H1 (cell line): Measurements from ENCODE around the gene KCNV2. TPM values are rescaled to one million over a fixed set of nuclear protein-coding genes. Genes with fewer than 3 reads are reported as not detected.

Source experiments
- CTCF ChIA-PET: fragments of 300-600 bp; sonication (Branson Sonifier 250); formaldehyde crosslinking; loops from one replicate; lab custom pipeline; 2021; ENCODE audit not compliant: partially characterized antibody; lab: Charles Lee
- POLR2A ChIA-PET: fragments of 300-600 bp; sonication (Branson Sonifier 250); formaldehyde crosslinking; loops from one replicate; lab custom pipeline; 2021; ENCODE audit warnings: inconsistent platforms; ENCODE audit not compliant: partially characterized antibody; lab: Charles Lee
- DNase-seq, 2 experiments: peaks; one replicate each; pipeline versions ENCODE4 v3.0.0 to v3.0.0-alpha.2; 2010 to 2022; ENCODE audit warnings: low spot score in 2 of 2, low read depth in 1 of 2, mixed read lengths in 1 of 2
- FAIRE-seq: peaks from 2 replicates; lab custom pipeline; 2011; peaks lifted over from hg19 to GRCh38; lab: Jason Lieb, UNC
- H2AFZ ChIP-seq: 2 replicates; pipeline ENCODE4 v1.8.1; 2012; ENCODE audit warnings: low read length, inconsistent platforms
- H2AK5ac ChIP-seq: 2 replicates; pipeline ENCODE4 v1.6.1; 2013; ENCODE audit warnings: low read depth, low read length
- H2BK120ac ChIP-seq: replicated peaks from 2 replicates; pipeline ENCODE3; 2013; ENCODE audit warnings: low read depth, low read length, inconsistent platforms
- H2BK12ac ChIP-seq: 2 replicates; pipeline ENCODE4 v1.6.1; 2013; ENCODE audit warnings: low read depth, low read length
- H2BK15ac ChIP-seq: 2 replicates; pipeline ENCODE4 v1.6.1; 2013; ENCODE audit warnings: low read length
- H2BK20ac ChIP-seq: 2 replicates; pipeline ENCODE4 v1.6.1; 2013; ENCODE audit warnings: low read length
- H2BK5ac ChIP-seq: 2 replicates; pipeline ENCODE4 v1.6.1; 2013; ENCODE audit warnings: low read depth, low read length
- H3K14ac ChIP-seq: 2 replicates; pipeline ENCODE4 v1.6.1; 2013; ENCODE audit warnings: inconsistent platforms; ENCODE audit not compliant: insufficient read length
- H3K18ac ChIP-seq: 2 replicates; pipeline ENCODE4 v1.6.1; 2013; ENCODE audit warnings: low read length; ENCODE audit errors: extremely low read depth
- H3K23ac ChIP-seq: 2 replicates; pipeline ENCODE4 v1.6.1; 2013; ENCODE audit warnings: inconsistent platforms; ENCODE audit not compliant: insufficient read length
- H3K23me2 ChIP-seq: 2 replicates; pipeline ENCODE4 v1.6.1; 2013; ENCODE audit warnings: low read depth, low read length
- H3K27ac ChIP-seq: 2 replicates; pipeline ENCODE4 v1.6.1; 2011; ENCODE audit warnings: low read depth, low read length, inconsistent platforms
- H3K27me3 ChIP-seq, 4 experiments: replicated peaks in 1 of 4; 1 replicate in 1 of 4; 2 replicates in 3 of 4; pipeline versions ENCODE4 v1.6.1 to v1.8.1; 2011 to 2013; ENCODE audit warnings: low read length in 3 of 4, mild to moderate bottlenecking in 3 of 4, inconsistent platforms in 2 of 4, mixed read lengths in 2 of 4, moderate library complexity in 1 of 4; ENCODE audit not compliant: control insufficient read depth in 3 of 4, insufficient read depth in 3 of 4; ENCODE audit errors: extremely low read depth in 1 of 4
- H3K36me3 ChIP-seq, 4 experiments: 2 replicates each; pipeline versions ENCODE4 v1.6.1 to v1.8.1; 2011 to 2013; ENCODE audit warnings: mild to moderate bottlenecking in 4 of 4, low read length in 3 of 4, moderate library complexity in 2 of 4, control low read depth in 1 of 4, inconsistent platforms in 1 of 4; ENCODE audit not compliant: insufficient read depth in 4 of 4, control insufficient read depth in 2 of 4
- H3K4ac ChIP-seq: replicated peaks from 2 replicates; pipeline ENCODE3; 2013; ENCODE audit warnings: low read length, low read depth, mixed read lengths, inconsistent platforms; ENCODE audit not compliant: insufficient read length
- H3K4me1 ChIP-seq, 4 experiments: replicated peaks in 1 of 4; 1 replicate in 1 of 4; 2 replicates in 3 of 4; pipeline versions ENCODE4 v1.6.1 to v1.8.1; 2011 to 2013; ENCODE audit warnings: low read length in 3 of 4, inconsistent platforms in 2 of 4, mixed read lengths in 1 of 4; ENCODE audit not compliant: insufficient read depth in 4 of 4, control insufficient read depth in 3 of 4
- H3K4me2 ChIP-seq, 2 experiments: 2 replicates each; pipeline versions ENCODE4 v1.6.1 to v1.8.1; 2011 to 2013; ENCODE audit warnings: low read depth in 2 of 2, low read length in 2 of 2, control low read depth in 1 of 2, inconsistent platforms in 1 of 2, mild to moderate bottlenecking in 1 of 2; ENCODE audit not compliant: insufficient read depth in 1 of 2
- H3K4me3 ChIP-seq, 4 experiments: fragments of 200-600, 300-600 bp in 1 of 4; sonication (generic), shearing (Covaris generic), sonication (Bioruptor Twin) in 1 of 4; 2 replicates each; pipeline versions ENCODE4 v1.5.1 to v1.8.1; 2011 to 2016; ENCODE audit warnings: low read length in 4 of 4, low read depth in 3 of 4, control low read depth in 2 of 4, inconsistent platforms in 2 of 4, mild to moderate bottlenecking in 2 of 4, mixed read lengths in 1 of 4, moderate library complexity in 1 of 4; ENCODE audit not compliant: insufficient read depth in 2 of 4; ENCODE audit errors: extremely low read depth in 1 of 4
- H3K56ac ChIP-seq: replicated peaks from 2 replicates; pipeline ENCODE3; 2013; ENCODE audit warnings: low read depth, mild to moderate bottlenecking, mixed read lengths, low read length, inconsistent platforms; ENCODE audit not compliant: insufficient read length
- H3K79me1 ChIP-seq: 2 replicates; pipeline ENCODE4 v1.6.1; 2013; ENCODE audit warnings: low read depth, low read length, control low read depth
- H3K79me2 ChIP-seq, 2 experiments: 2 replicates each; pipeline versions ENCODE4 v1.6.1 to v1.8.1; 2012 to 2013; ENCODE audit warnings: low read length in 2 of 2, mild to moderate bottlenecking in 2 of 2, inconsistent platforms in 1 of 2; ENCODE audit not compliant: insufficient read depth in 2 of 2, control insufficient read depth in 1 of 2
- H3K9ac ChIP-seq, 4 experiments: replicated peaks in 1 of 4; 1 replicate in 1 of 4; 2 replicates in 3 of 4; pipeline versions ENCODE4 v1.6.1 to v1.8.1; 2011 to 2013; ENCODE audit warnings: low read depth in 3 of 4, low read length in 3 of 4, control low read depth in 2 of 4, mild to moderate bottlenecking in 2 of 4, moderate library complexity in 2 of 4, inconsistent platforms in 1 of 4; ENCODE audit errors: extremely low read depth in 1 of 4
- H3K9me3 ChIP-seq, 2 experiments: 2 replicates each; pipeline versions ENCODE4 v1.6.1 to v1.8.1; 2012 to 2013; ENCODE audit warnings: mild to moderate bottlenecking in 2 of 2, moderate library complexity in 2 of 2, control low read depth in 1 of 2, inconsistent platforms in 1 of 2, low read depth in 1 of 2, low read length in 1 of 2, mixed read lengths in 1 of 2; ENCODE audit not compliant: insufficient read depth in 2 of 2
- H4K20me1 ChIP-seq, 2 experiments: replicated peaks in 1 of 2; 2 replicates each; pipeline versions ENCODE3 to v1.8.1; 2011 to 2013; ENCODE audit warnings: inconsistent platforms in 2 of 2, low read length in 2 of 2, mild to moderate bottlenecking in 1 of 2; ENCODE audit not compliant: insufficient read depth in 2 of 2, control insufficient read depth in 1 of 2
- H4K5ac ChIP-seq: 2 replicates; pipeline ENCODE4 v1.6.1; 2013; ENCODE audit warnings: low read length, low read depth, mixed read lengths, inconsistent platforms; ENCODE audit not compliant: insufficient read length
- H4K8ac ChIP-seq: 2 replicates; pipeline ENCODE4 v1.8.0; 2013; ENCODE audit warnings: mild to moderate bottlenecking, moderate library complexity, low read length, inconsistent platforms; ENCODE audit not compliant: insufficient read depth; ENCODE audit errors: extremely low read depth
- H4K91ac ChIP-seq: replicated peaks from 2 replicates; pipeline ENCODE3; 2013; ENCODE audit warnings: low read length, mixed read lengths, inconsistent platforms; ENCODE audit not compliant: insufficient read length
- EGR1 ChIP-seq: IDR thresholded peaks from 2 replicates; pipeline ENCODE4 v1.6.1; 2011; ENCODE audit warnings: low read depth, low read length, borderline replicate concordance
- EZH2 ChIP-seq: fragments of 200-600 bp; sonication (generic); IDR thresholded peaks from 2 replicates; pipeline ENCODE4 v1.7.1; 2012; ENCODE audit warnings: low read depth, mild to moderate bottlenecking, moderate library complexity, low read length, inconsistent platforms; ENCODE audit not compliant: severe bottlenecking
- NRF1 ChIP-seq: IDR thresholded peaks from 2 replicates; pipeline ENCODE4 v1.6.1; 2011; ENCODE audit warnings: mild to moderate bottlenecking, low read depth, low read length, improper control_type of control experiment
- RBBP5 ChIP-seq: IDR thresholded peaks from 2 replicates; pipeline ENCODE4 v1.7.1; 2012; ENCODE audit warnings: low read depth, mild to moderate bottlenecking, inconsistent platforms, low read length, moderate library complexity, borderline replicate concordance
- TCF12 ChIP-seq: IDR thresholded peaks from 2 replicates; pipeline ENCODE4 v1.6.1; 2011; ENCODE audit warnings: low read depth, mild to moderate bottlenecking, low read length
- USF2 ChIP-seq: IDR thresholded peaks from 2 replicates; pipeline ENCODE4 v1.6.1; 2011; ENCODE audit warnings: low read length, improper control_type of control experiment
- WGBS, 2 experiments: shearing (Covaris generic) in 1 of 2; methylation state at CpG; one replicate each; pipeline versions ENCODE4 v1.1.6 to v1.1.7; 2013 to 2015; ENCODE audit warnings: low lambda C conversion rate in 2 of 2, mixed read lengths in 2 of 2, inconsistent platforms in 1 of 2, low coverage in 1 of 2, missing lambda C conversion rate in 1 of 2; ENCODE audit not compliant: insufficient replicate concordance in 2 of 2, insufficient coverage in 1 of 2, insufficient read length in 1 of 2; ENCODE audit errors: extremely low coverage in 1 of 2, missing lambda C conversion rate in 1 of 2; 5-methylcytosine and 5-hydroxymethylcytosine counted together
- polyA plus RNA-seq, 7 experiments: library from polyadenylated mRNA; depleted of rRNA in 3 of 7; stranded (reverse) in 5 of 7; unstranded in 2 of 7; fragments of >200 nt in 5 of 7; fragments of 200-250 nt in 2 of 7; gene quantifications; 1 replicate in 5 of 7; 2 replicates in 1 of 7; 4 replicates in 1 of 7; pipeline versions ENCODE4 v1.2.1 to v1.2.3, GENCODE V29; 2011 to 2013; ENCODE audit warnings: missing spikeins in 2 of 7, mixed read lengths in 2 of 7
- total RNA-seq: library from RNA; stranded (reverse); fragmentation: NEBNext Ultra II Directional; extraction: Animal tissue kit (Norgen Biotek cat#: 25700); gene quantifications from 2 replicates; pipeline ENCODE4 v1.2.1, GENCODE V29; 2021

Gene KCNV2
- total and polyA plus RNA-seq, 2 of the 8 experiments (the other 6 are each of a cell fraction or from before 2014, with no cell fraction given), result not detected

- Histone ChIP-seq H3K4me1 (peaks cover 0 to 8% (median 1%) of the 10 kb centered on the region in 4 experiments; a peak in 2 of 7 replicates), H3K23me2 (no peaks in the 10 kb centered on the region), H2BK5ac (no peak overlapping the region), H3K18ac (no peak overlapping the region), H3K36me3 (peaks cover 2 to 20% (median 7%) of the 10 kb centered on the region in 4 experiments; a peak in 7 of 8 replicates), H3K23ac (no peak overlapping the region), H2AK5ac (no peak overlapping the region), H2BK120ac (no peak overlapping the region), H2AFZ (no peak overlapping the region), H2BK20ac (no peak overlapping the region), H3K4ac (no peak overlapping the region), H3K79me2 (peaks cover 0 to 5% of the 10 kb centered on the region in 2 experiments; a peak in 1 of 4 replicates), H4K91ac (no peak overlapping the region), H3K4me3 (no peak overlapping the region), H3K27me3 (no peaks in the 10 kb centered on the region), H3K14ac (no peak overlapping the region), H3K79me1 (no peaks in the 10 kb centered on the region), H2BK15ac (no peak overlapping the region), H4K20me1 (no peaks in the 10 kb centered on the region), H3K9me3 (no peaks in the 10 kb centered on the region), H3K9ac (no peak overlapping the region), H3K4me2 (no peak overlapping the region), H2BK12ac (no peak overlapping the region), H4K5ac (no peak overlapping the region), H4K8ac (no peak overlapping the region), H3K56ac (no peak overlapping the region), H3K27ac (no peak overlapping the region)
- DNase-seq (no peak), FAIRE-seq (no peak)
- ChIA-PET POLR2A (no interaction called here), CTCF (interaction anchor here (0.6 to 1.0 kb wide), 3 partner anchors 61 to 931 kb away, joined by 3 to 4 read pairs (median 3); no protein-coding TSS in a partner anchor)
- 84% methylated on average over 7 of the region's 7 CpGs; no CpG with 5 or more reads in 1 of the 2 experiments for WGBS, 2 experiments
- no peak for TF ChIP-seq RBBP5
- TF ChIP-seq USF2, result no peak
- TF ChIP-seq TCF12, result no peak
- no peak for TF ChIP-seq EGR1
- TF ChIP-seq NRF1, result no peak
- TF ChIP-seq EZH2, result no peak
Observed at GRCh38 chr9:2767800-2768677, 50.7 kb downstream of the KCNV2 start.
